ENCODE results near the gene STRIP1.

- TF ChIP-seq, protein P1, sequence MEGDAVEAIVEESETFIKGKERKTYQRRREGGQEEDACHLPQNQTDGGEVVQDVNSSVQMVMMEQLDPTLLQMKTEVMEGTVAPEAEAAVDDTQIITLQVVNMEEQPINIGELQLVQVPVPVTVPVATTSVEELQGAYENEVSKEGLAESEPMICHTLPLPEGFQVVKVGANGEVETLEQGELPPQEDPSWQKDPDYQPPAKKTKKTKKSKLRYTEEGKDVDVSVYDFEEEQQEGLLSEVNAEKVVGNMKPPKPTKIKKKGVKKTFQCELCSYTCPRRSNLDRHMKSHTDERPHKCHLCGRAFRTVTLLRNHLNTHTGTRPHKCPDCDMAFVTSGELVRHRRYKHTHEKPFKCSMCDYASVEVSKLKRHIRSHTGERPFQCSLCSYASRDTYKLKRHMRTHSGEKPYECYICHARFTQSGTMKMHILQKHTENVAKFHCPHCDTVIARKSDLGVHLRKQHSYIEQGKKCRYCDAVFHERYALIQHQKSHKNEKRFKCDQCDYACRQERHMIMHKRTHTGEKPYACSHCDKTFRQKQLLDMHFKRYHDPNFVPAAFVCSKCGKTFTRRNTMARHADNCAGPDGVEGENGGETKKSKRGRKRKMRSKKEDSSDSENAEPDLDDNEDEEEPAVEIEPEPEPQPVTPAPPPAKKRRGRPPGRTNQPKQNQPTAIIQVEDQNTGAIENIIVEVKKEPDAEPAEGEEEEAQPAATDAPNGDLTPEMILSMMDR (conservative IDR thresholded peaks at IDR 0.05; ENCODE audit: low read length), result no peak
- no peak for TF ChIP-seq EZH2phosphoT487 (IDR thresholded peaks at IDR 0.05; ENCODE audit: borderline replicate concordance, low read depth, low read length)
These were observed 35.9 kb downstream of the STRIP1 start for GRCh38 chr1:110070282-110070669.
